ENCODE results near the gene THUMPD2. TPM values are rescaled to one million over a fixed set of nuclear protein-coding genes. Genes with fewer than 3 reads are reported as not detected.

Gene THUMPD2
- total and polyA plus RNA-seq, 5 donors = 6.5 to 10.6 (median 8.2) TPM

DNA sequence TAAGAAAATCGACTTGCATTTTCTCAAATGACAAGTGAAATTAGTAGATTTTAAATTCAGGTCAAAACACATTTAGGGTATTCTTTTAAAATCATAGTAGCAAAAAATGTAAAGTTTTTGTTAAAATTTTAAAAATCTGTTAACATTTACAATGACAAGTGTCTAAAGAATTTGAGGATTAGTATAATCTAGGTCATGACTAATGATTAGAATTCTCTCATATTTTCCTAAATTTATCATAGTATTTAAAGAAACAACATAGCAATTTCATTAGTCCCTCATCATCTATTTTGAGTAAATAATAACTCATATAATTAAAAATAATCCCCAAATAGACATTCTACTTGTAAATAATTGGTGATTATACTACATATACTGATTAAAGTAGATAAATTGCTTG lies 23.6 kb downstream of the THUMPD2 start:
- no peak for DNase-seq
- no peaks in the 10 kb centered on the region for H3K27me3 ChIP-seq (ENCODE audit: control insufficient read depth, insufficient read depth)
- intact Hi-C loops (cut with DNase I) = no loop called here
- no peak for ATAC-seq
- 92% methylated on average over 1 of the region's 1 CpG for WGBS
- H3K27ac ChIP-seq (ENCODE audit: low read length) = no peak overlapping the region
- H3K9me3 ChIP-seq (ENCODE audit: control insufficient read depth, low read length) = no peaks in the 10 kb centered on the region
- no peak overlapping the region for H3K4me3 ChIP-seq (ENCODE audit: low read length)
- no peaks in the 10 kb centered on the region for H3K4me1 ChIP-seq (ENCODE audit: control insufficient read depth, insufficient read depth, low read length)

DNA sequence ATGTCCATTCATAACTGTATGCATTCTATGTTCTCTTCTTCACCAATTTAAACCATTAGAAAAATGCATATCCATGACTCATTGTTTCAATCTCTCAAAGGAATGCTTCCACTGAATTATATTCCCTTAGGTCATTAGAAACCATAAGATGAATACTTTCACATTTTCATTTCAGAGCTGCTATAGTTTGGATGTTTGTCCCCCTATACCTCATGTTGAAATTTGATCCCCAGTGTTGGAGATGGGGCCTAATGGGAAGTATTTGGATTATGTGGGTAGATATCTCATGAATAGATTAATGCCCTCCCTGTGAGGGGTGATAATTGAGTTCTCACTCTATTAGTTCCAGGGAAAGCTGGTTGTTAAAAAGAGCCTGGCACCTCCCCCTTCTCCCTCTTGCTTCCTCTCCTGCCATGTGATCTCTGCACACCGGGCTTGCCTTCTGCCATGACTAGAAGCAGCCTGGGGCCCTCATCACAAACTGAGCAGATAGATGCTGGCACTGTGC lies 35.7 kb downstream of the THUMPD2 start:
- no peak overlapping the region for H3K27ac ChIP-seq (ENCODE audit: low read length)
- H3K9me3 ChIP-seq (ENCODE audit: control insufficient read depth, low read length) = no peaks in the 10 kb centered on the region
- no peaks in the 10 kb centered on the region for H3K27me3 ChIP-seq (ENCODE audit: control insufficient read depth, insufficient read depth)
- DNase-seq (no peak), ATAC-seq (no peak)
- WGBS = 24% methylated on average over 1 of the region's 1 CpG
- peaks cover 5% of the 10 kb centered on the region for H3K4me1 ChIP-seq (ENCODE audit: control insufficient read depth, insufficient read depth, low read length)
- H3K4me3 ChIP-seq (ENCODE audit: low read length) = no peak overlapping the region
- intact Hi-C loops (cut with DNase I) = no loop called here

DNA sequence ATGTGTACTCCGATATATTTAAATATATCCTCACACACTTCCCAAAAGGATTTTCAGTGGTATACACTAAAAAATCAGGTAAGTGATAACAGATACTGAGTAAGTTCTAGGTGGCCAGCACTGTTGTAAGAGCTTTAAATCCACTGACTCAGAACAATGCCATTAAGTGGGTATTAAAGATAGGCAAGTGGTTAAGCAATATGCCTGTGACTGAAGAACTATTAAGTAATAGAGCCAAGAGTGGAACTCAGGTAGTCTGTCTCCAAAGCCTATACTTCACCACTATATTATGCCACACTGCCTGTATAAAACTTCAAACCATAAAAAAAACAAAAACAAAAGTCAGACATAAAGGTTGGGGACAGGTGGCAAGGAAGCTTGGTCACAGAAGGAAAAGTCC lies 37.2 kb downstream of the THUMPD2 start:
- intact Hi-C loops (cut with DNase I) = no loop called here
- H3K4me3 ChIP-seq (ENCODE audit: low read length) = no peak overlapping the region
- no peak for ATAC-seq
- no peak overlapping the region for H3K27ac ChIP-seq (ENCODE audit: low read length)
- no peak for DNase-seq
- WGBS = 99% methylated on average over 1 of the region's 1 CpG
- peaks cover 7% of the 10 kb centered on the region for H3K4me1 ChIP-seq (ENCODE audit: control insufficient read depth, insufficient read depth, low read length)
- H3K9me3 ChIP-seq (ENCODE audit: control insufficient read depth, low read length) = no peaks in the 10 kb centered on the region
- H3K27me3 ChIP-seq (ENCODE audit: control insufficient read depth, insufficient read depth) = no peaks in the 10 kb centered on the region

DNA sequence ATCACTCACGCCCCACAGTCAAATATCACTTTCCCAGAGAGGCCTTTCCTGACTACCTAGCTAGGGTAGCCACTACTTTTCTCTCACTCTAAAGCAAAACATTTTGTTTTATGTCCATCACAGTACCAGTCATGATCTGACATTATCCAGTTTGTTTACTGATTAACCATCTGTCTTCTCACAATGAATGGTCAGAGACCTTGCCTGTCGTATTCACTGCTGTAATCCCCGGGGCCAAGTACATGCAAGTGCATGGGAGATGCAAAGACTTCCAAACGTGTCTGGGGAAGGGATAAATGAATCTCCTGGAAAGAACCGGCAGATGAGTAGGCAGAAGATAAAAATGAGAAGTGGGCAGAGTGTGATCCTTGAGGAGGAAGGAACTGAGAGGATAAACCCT lies 39.7 kb downstream of the THUMPD2 start:
- no peak overlapping the region for H3K4me3 ChIP-seq (ENCODE audit: low read length)
- no peak overlapping the region for H3K27ac ChIP-seq (ENCODE audit: low read length)
- ATAC-seq (no peak), DNase-seq (no peak)
- H3K27me3 ChIP-seq (ENCODE audit: control insufficient read depth, insufficient read depth) = no peaks in the 10 kb centered on the region
- H3K4me1 ChIP-seq (ENCODE audit: control insufficient read depth, insufficient read depth, low read length) = peaks cover 7% of the 10 kb centered on the region
- H3K9me3 ChIP-seq (ENCODE audit: control insufficient read depth, low read length) = no peaks in the 10 kb centered on the region
- 50% methylated on average over 5 of the region's 5 CpGs for WGBS
- intact Hi-C loops (cut with DNase I) = no loop called here

DNA sequence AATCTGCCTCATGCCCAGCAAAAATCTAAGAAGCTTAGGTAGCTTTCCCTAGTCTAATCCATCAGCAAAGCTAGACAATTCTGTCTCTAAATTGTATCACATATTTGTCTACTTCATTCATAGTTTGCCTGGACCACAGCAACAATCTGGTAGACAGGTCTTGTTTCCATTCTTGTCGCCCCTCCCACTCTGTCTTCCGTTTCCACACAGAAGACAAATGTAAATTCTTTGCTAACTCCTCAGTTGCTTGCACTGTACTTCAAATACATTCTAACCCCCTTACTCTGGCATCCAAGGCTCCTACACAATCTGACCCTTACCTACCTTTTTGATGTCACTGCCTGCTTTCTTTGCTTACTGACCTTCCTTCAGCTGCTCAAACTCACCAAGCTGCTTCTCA lies 40.1 kb downstream of the THUMPD2 start:
- Histone ChIP-seq H3K4me3 (ENCODE audit: low read length) (no peak overlapping the region), H3K9me3 (ENCODE audit: control insufficient read depth, low read length) (no peaks in the 10 kb centered on the region), H3K27ac (ENCODE audit: low read length) (no peak overlapping the region), H3K27me3 (ENCODE audit: control insufficient read depth, insufficient read depth) (no peaks in the 10 kb centered on the region), H3K4me1 (ENCODE audit: control insufficient read depth, insufficient read depth, low read length) (peaks cover 7% of the 10 kb centered on the region)
- ATAC-seq (no peak), DNase-seq (no peak)
- intact Hi-C loops (cut with DNase I) = no loop called here
- 76% methylated on average over 2 of the region's 2 CpGs for WGBS

DNA sequence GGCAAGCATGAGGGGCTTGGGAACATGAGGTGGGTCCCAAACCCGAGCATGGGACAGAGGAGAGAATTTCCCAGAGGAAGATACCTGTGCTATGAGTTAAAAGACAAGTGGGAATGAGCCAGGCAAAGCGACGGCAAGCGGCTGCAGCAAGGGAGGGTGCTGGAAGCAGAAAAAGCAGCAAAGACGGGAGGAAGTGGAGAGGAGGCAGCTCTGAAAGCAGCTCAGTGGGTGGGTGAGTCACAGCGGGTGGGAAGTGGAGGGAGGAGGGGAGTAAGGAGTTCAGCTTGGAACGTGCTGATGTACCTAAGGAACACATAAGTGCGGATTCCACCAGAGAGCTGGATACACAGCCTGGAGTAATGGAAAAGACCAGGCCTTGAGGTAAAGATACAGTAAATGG lies 41.4 kb downstream of the THUMPD2 start:
- no peak overlapping the region for H3K4me3 ChIP-seq (ENCODE audit: low read length)
- ATAC-seq = peak; percentile 62 to 73
- intact Hi-C loops (cut with DNase I) = no loop called here

DNA sequence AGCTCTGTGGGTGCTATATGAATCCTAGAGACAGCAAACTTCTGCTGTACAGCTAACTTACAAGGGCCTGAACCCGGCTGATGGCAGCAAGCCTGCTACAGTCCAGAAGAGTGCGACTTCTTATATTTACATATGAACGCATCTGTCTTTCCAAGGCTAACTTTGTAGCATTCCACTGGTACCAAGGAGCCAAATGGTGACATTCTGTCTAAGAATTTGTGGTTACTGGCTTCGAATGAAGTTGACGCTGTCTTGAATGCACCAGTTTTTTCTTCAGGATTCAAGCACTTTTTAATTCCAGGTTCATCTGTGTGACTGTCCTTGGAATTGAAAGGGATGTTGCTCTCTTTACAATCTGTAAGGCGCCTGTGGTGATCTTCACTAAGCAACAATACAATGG lies 42.4 kb downstream of the THUMPD2 start:
- Histone ChIP-seq H3K9me3 (ENCODE audit: control insufficient read depth, low read length) (no peaks in the 10 kb centered on the region), H3K4me1 (ENCODE audit: control insufficient read depth, insufficient read depth, low read length) (peaks cover 7% of the 10 kb centered on the region), H3K27ac (ENCODE audit: low read length) (no peak overlapping the region), H3K27me3 (ENCODE audit: control insufficient read depth, insufficient read depth) (no peaks in the 10 kb centered on the region), H3K4me3 (ENCODE audit: low read length) (no peak overlapping the region)
- ATAC-seq = no peak
- DNase-seq = no peak
- WGBS = 75% methylated on average over 6 of the region's 6 CpGs
- intact Hi-C loops (cut with DNase I) = no loop called here

More for the DNA sequence above, 41.4 kb downstream of the THUMPD2 start:
- H3K27me3 ChIP-seq (ENCODE audit: control insufficient read depth, insufficient read depth) = no peaks in the 10 kb centered on the region
- peak in 2 of 3 donors; percentile 25 to 42 for DNase-seq
- no peak overlapping the region for H3K27ac ChIP-seq (ENCODE audit: low read length)
- 66% methylated on average over 8 of the region's 8 CpGs for WGBS
- H3K9me3 ChIP-seq (ENCODE audit: control insufficient read depth, low read length) = no peaks in the 10 kb centered on the region
- H3K4me1 ChIP-seq (ENCODE audit: control insufficient read depth, insufficient read depth, low read length) = peaks cover 7% of the 10 kb centered on the region

DNA sequence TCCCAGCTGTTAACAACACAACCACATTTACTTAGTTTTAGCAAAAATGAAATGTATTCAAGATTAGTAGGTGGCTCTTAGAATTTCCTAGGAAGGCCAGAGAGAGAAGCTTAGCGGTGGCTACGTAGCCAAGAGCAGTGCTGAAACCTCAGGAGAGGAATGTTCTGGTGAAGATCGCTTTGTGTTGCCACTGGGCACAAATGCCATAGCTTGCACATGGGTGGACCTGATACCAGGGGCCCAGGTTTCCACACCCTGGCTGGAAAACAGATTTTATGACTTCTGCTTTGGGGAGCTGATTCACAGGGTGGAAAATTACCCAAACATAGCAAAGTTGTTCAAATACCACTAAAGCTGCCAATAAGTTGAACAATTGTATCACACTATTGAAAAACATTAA lies 43.4 kb downstream of the THUMPD2 start:
- H3K4me3 ChIP-seq (ENCODE audit: low read length) = no peak overlapping the region
- ATAC-seq (no peak), DNase-seq (no peak)
- no peaks in the 10 kb centered on the region for H3K9me3 ChIP-seq (ENCODE audit: control insufficient read depth, low read length)
- no peaks in the 10 kb centered on the region for H3K27me3 ChIP-seq (ENCODE audit: control insufficient read depth, insufficient read depth)
- no peak overlapping the region for H3K27ac ChIP-seq (ENCODE audit: low read length)
- WGBS = 95% methylated on average over 3 of the region's 3 CpGs
- H3K4me1 ChIP-seq (ENCODE audit: control insufficient read depth, insufficient read depth, low read length) = peaks cover 7% of the 10 kb centered on the region
- intact Hi-C loops (cut with DNase I) = no loop called here

DNA sequence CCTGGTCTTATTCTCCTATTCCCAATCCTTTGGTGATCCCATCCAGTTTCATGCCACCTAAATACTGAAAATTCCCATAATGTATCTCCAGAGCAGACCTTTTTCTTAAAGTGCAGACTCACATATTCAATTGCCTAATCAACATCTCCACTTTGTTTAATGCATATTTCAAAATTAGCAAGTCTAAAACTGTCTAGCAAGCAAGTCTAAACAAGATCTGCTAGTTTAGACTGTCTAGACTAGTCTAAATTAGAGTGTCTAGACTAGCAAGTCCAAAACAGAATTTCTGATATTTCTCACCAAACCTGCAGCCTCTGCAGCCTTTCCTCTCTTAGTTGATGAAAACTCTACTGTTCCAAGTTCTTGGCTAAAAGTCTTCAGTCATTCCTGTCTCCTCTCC lies 44.6 kb downstream of the THUMPD2 start:
- Histone ChIP-seq H3K4me3 (ENCODE audit: low read length) (no peak overlapping the region), H3K27me3 (ENCODE audit: control insufficient read depth, insufficient read depth) (no peaks in the 10 kb centered on the region), H3K9me3 (ENCODE audit: control insufficient read depth, low read length) (no peaks in the 10 kb centered on the region), H3K4me1 (ENCODE audit: control insufficient read depth, insufficient read depth, low read length) (peaks cover 5% of the 10 kb centered on the region), H3K27ac (ENCODE audit: low read length) (no peak overlapping the region)
- no peak for DNase-seq
- ATAC-seq = no peak
- intact Hi-C loops (cut with DNase I) = no loop called here

DNA sequence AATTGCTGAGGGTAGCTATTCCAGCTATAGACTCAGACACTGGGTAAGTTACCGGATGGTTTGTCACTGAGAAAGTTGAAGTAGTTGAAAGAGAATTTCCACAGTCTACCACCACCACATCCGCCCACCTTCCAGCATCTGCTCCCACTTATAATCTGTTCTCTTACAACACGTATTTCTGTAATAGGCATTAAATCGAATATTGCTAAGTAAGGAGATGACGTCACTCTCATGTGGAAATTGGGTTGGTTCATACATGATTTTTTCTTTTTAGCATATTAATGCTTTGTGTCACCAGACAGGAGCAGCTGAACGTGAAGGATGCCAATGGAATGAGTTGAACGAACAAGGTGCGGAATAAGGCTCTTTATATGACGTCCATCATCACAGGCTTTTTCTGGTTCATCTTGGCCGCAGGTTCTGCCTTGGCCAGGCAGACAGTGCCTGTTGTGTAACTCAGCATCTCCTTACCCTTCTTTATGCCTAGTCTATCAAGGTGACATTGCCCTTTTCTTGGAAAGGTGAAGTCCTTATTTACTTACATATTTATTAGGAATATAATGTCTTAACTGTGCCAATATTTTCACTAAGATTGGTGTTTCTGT lies 45.9 kb downstream of the THUMPD2 start:
- Histone ChIP-seq H3K4me1 (ENCODE audit: control insufficient read depth, insufficient read depth, low read length) (peaks cover 4% of the 10 kb centered on the region), H3K4me3 (ENCODE audit: low read length) (no peak overlapping the region), H3K9me3 (ENCODE audit: control insufficient read depth, low read length) (no peaks in the 10 kb centered on the region), H3K27ac (ENCODE audit: low read length) (no peak overlapping the region), H3K27me3 (ENCODE audit: control insufficient read depth, insufficient read depth) (no peaks in the 10 kb centered on the region)
- DNase-seq = no peak
- WGBS = 97% methylated on average over 10 of the region's 10 CpGs
- ATAC-seq = no peak
- intact Hi-C loops (cut with DNase I) = no loop called here

DNA sequence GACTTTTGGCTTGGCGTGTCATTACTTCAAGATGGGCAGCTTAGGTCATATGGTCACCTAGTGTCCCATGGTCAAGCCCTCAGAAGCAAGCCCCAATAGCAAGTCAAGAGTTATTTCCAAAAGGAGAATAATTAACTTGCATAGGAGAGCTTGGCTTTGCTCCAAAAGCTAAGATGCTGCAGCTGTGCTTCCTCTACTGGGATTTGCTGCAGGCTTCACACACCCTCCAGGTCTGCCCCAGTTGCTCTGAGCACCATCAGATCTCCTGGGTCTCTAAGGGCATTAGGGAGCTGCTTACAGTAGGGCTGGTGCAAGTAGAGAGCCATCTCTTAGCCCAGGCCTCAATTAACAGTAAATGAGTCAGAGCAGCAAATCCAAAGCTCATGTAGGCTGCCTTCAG lies 46.6 kb downstream of the THUMPD2 start:
- intact Hi-C loops (cut with DNase I) = no loop called here
- H3K27me3 ChIP-seq (ENCODE audit: control insufficient read depth, insufficient read depth) = no peaks in the 10 kb centered on the region
- 88% methylated on average over 1 of the region's 1 CpG for WGBS
- H3K4me3 ChIP-seq (ENCODE audit: low read length) = no peak overlapping the region
- no peak overlapping the region for H3K27ac ChIP-seq (ENCODE audit: low read length)
- peaks cover 3% of the 10 kb centered on the region for H3K4me1 ChIP-seq (ENCODE audit: control insufficient read depth, insufficient read depth, low read length)
- no peaks in the 10 kb centered on the region for H3K9me3 ChIP-seq (ENCODE audit: control insufficient read depth, low read length)
- ATAC-seq (peak in 1 of 2 donors; percentile 20), DNase-seq (no peak)

DNA sequence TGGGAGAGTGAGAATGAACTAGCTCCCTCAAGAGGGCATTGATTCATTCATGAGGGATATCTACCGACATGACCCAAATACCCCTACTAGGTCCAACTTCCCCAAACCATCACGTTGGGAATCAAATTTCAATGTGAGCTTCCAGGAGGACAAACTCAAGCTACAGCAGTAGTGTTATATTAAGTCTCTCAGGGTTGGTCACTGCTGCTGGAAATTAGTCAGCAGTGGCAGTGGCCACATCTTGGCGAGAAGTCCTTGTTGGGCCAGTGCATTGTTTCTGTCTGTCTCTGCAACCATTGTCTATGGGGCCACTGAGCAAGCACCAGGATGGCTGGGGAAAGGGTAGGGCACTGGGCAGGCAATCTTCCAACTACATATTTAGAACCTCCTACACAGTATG lies 47.5 kb downstream of the THUMPD2 start:
- intact Hi-C loops (cut with DNase I) = no loop called here
- peaks cover 3% of the 10 kb centered on the region for H3K4me1 ChIP-seq (ENCODE audit: control insufficient read depth, insufficient read depth, low read length)
- no peaks in the 10 kb centered on the region for H3K9me3 ChIP-seq (ENCODE audit: control insufficient read depth, low read length)
- no peak for ATAC-seq
- no peaks in the 10 kb centered on the region for H3K27me3 ChIP-seq (ENCODE audit: control insufficient read depth, insufficient read depth)
- no peak for DNase-seq
- 89% methylated on average over 3 of the region's 3 CpGs for WGBS
- H3K27ac ChIP-seq (ENCODE audit: low read length) = no peak overlapping the region
- H3K4me3 ChIP-seq (ENCODE audit: low read length) = no peak overlapping the region

Data from right cardiac atrium (tissue), 5 donors.